Stimulated activated CD8-positive, alpha-beta memory T cell treated with anti-CD3 and anti-CD28 coated beads, Interleukin-2, amount 100 ng/mL, for 48 hours (primary cell): ENCODE measurements around the gene PDE3B.

Experiments used
- DNase-seq, 2 donors: peaks; one replicate each; pipeline ENCODE4 v3.0.0-alpha.2; 2020; ENCODE audit warnings: low read depth in 2 of 2

The PDE3B gene

GRCh38 chr11:14884667-14885273 is 241.2 kb downstream of the PDE3B start:
- no peak for DNase-seq

DNA sequence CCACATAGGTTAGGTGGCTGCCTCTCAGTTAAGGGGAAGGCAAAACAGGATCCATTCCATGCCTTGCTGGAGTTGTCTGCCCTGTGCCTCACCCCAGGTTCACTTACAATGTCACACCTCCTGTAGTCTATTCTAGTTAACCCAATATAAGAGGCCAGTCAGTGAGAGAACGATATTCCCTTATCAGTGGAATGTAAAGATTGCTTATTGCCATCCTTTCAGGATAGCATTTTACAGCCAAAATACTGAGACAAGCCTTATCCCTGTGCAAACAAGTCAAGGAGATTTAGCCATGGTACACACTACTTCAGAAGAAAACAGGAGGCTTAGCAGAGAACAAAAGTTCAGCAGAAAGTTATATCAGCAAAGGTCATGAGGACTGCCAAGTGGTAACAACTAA is 242.9 kb downstream of the PDE3B start:
- DNase-seq: no peak

- DNase-seq: peak; percentile 75 to 81
Measured at GRCh38 chr11:14891143-14892035, 247.8 kb downstream of the PDE3B start.

DNA sequence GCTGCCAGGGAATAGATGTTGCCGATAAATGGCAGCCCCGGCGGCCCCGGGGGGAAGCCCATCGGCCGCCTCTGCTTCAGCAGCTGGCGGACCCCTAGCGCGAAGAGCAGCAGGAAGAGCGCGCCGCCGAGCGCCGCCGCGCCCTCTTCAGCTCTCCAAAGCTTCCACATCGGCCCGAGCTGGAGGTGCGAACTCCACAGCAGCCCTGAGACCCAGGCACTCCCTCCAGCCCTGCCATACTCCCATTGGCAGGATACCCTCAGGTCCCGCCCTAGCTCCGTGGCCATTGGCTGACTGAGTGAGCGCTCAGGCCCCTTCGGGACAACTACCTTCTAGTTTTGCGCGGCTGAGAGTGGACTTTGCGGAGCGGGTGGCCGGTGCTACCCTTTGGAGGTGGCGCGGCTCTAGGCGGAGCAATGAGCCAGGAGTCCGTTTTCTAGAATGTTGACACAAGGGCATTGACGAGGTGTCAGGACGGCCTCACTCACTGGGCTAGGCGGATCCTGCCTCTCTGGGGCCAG is 248.5 kb downstream of the PDE3B start, which contains the start of gene CYP2R1:
Gene CYP2R1 (minus strand): TSS at position 196 of the 521 bp plus-strand sequence. CDS start 26 bp downstream, at position 170.
- DNase-seq: peak; percentile 81 to 85

GRCh38 chr11:14892577-14892976 is 249.0 kb downstream of the PDE3B start:
- DNase-seq: no peak

DNA sequence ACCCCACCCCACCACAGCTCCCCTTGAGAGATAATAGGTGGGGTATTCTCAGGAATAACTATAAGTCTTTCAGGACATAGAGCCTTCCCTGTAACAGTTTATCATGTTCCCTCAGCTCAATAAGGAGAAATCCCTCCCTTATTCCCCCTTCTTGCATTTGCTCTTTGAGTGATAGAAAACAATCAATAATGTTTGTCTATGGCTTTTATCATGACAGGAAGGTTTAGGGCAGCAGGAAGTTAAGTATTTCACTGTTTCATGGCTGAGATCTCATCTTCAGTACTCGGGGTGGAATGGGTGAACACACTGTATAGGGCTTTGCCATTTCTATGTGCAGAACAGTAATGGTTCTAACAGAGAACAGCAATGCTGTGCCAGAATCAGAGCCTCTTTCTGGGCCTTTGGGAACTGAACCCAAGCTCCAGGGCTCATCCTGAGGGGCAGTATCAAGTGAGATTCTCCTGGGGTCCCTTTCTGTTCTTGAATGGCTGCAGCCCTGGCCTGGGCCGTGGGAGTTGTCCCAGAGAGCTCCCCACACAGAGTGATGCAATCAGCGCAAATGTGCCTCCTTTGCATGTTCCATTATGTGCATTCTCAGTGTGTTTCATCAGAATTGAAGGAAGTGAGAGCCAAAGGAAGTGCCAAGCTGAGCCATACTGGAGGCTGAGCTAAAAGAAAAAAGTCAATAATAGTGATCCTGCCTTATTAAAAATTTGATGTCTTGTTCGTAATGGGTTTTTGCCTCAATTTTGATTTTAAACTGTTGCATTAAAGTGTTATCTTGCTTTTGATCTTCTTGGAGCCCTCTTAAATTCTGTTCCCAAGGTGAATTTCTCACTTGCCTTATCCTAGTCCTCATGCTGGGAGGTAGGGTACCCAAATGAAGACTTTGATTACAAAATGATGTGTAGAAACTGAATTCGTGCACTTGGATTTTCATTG is 251.3 kb downstream of the PDE3B start:
- peak in 1 of 2 donors; percentile 13 for DNase-seq

DNA sequence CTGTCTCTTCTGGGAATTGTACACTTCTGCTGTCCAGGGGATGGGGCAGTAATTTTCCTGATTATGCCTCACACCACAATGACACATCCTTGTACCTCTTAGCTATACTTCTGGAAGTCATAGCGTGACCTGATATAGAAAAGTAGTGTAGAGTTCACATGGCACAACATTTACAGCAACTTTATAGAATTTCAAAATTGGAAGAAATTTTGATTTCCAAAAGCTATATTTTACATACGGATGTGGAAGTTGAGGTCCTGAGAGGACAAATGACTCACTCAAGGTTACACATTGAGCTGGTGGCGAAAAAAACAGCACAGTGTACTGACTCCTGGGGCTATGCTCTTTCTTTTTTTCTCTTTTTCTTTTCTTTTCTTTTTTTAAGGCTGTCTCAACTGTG is 254.8 kb downstream of the PDE3B start:
- DNase-seq: no peak

GRCh38 chr11:14898906-14899305 is 255.3 kb downstream of the PDE3B start:
- no peak for DNase-seq

DNA sequence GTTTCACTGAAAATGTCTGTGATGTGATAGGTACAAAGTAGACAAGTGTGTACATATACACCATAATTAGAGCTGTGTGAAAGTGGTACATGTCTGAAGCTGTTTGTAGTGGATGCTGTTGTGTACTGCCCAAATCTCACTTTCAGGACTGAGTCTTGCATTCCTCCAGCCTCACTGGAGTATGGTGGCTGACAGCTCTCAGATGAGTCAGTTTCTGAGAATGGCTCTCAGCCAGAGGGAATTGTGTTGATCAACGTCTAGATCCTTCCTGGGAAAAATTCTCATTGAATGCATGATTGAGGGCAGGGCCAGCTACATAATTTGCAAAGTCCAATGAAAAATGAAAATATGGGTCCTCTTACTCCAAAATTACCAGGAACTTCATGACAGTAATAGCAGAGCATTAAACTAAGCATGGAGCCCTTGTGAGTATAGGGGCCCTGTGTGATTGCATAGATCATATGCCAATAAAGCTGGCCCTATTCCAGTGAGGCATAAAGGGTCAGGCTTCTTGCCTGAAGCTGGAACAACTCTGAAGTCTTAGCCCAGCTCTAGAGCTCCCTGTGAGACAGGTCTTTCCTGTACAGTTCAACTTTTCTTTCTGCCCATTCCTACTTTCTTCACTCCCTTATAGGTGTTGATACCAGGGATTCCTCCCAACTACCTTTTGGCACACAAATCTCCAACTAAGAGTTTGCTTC is 259.2 kb downstream of the PDE3B start:
- no peak for DNase-seq

DNA sequence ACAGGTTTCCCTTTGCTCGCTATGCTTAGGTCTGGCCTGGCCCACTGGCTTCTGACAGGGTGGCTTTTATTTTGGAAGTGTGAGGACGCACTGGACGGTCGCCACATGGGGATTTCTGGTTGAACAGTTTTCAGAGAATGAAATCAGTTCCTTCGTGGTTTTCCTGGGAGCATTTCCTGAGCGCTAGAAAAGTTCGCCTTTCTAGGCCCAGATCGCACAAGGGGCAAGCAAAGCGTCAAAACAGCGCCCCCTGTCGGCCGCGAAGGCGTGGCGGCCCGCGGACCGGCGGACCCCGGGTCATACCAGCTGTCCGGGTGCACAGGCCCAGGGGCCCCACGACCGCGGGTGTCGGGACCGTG is 261.1 kb downstream of the PDE3B start:
- DNase-seq: peak; percentile 81 to 85

GRCh38 chr11:14905104-14906033 is 261.8 kb downstream of the PDE3B start:
- peak; percentile 42 to 56 for DNase-seq

DNA sequence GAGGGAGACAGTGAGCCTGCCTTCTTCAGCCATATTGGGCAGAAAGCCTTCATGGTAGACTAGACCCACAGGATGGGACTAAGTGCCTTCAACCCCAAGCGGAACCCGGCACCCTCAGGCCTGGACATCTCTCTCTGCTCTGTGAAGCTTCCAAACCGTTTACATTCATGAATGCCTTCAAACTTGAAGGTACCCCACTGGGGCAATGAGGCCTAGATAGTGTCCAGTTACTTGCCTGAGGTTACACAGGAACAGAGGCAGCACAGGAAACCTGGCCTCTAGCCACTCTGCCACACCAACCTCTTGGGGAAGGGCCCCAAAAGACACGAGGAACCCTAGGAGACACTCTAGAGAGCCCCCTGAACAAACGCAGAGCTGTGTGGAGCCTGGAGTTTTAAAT is 263.0 kb downstream of the PDE3B start:
- DNase-seq: no peak

- DNase-seq: no peak
Measured at GRCh38 chr11:14906993-14907392, 263.4 kb downstream of the PDE3B start.

DNA sequence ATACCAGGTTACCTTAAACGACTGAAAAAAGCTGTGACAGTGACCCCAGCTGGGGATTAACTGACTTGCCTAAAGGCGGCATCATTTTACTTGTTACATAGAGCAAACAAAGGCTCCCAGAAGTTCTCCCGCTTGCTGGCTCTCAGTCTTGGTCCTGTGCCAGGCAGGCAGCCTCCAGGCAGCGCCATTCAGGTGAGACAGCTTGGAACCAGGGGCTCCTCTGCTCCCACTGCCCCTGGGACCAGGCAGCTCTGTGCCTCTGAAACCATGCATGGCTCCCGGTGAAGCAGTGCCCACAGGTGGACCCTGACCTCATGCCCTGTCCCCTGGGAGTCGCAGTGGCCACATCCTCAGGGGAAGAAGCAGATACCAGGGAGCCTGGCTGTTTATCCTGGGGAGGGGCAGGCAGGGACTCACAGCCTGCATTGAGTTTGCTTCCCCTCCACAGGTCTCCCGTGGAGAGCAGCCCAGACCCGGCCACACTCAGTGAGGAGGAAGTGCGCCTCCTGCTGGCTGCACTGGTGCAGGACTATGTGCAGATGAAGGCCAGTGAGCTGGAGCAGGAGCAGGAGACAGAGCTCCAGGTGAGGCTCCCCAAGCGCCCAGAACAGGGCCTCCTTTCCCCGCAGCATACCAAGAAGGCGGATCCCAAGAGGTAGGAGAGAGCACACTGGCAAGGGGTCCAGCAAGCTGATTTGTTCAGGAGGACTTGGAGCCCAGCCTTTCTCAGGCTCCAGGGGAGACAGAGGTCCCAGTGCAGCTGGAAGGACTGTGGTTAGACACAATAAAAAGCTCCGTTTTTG is 264.0 kb downstream of the PDE3B start:
- peak; percentile 78 to 80 for DNase-seq

- no peak for DNase-seq
Measured at GRCh38 chr11:14908214-14908880, 264.7 kb downstream of the PDE3B start.

- no peak for DNase-seq
Measured at GRCh38 chr11:14914536-14914935, 270.9 kb downstream of the PDE3B start.

GRCh38 chr11:14916403-14916802 is 272.8 kb downstream of the PDE3B start:
- DNase-seq: no peak
